Sigmoid colon (tissue), 3 donors: ENCODE results near the gene KCNJ16.

ENCODE experiments used
- POLR2A ChIP-seq, 2 donors: fragments of 450-650 bp; IDR thresholded peaks; one replicate each; pipeline ENCODE4 v1.6.1; 2016; ENCODE audit warnings: antibody characterized with exemption in 2 of 2, mild to moderate bottlenecking in 2 of 2, moderate library complexity in 2 of 2
- TF ChIP-seq, protein P1 (sequence below), 4 experiments: fragments of 450-650 bp in 3 of 4; fragments of 200-600 bp in 1 of 4; IDR thresholded peaks; one replicate each; pipeline ENCODE4 v1.5.1; 2016 to 2019; ENCODE audit warnings: antibody characterized with exemption in 4 of 4, mild to moderate bottlenecking in 3 of 4, moderate library complexity in 2 of 4

DNA sequence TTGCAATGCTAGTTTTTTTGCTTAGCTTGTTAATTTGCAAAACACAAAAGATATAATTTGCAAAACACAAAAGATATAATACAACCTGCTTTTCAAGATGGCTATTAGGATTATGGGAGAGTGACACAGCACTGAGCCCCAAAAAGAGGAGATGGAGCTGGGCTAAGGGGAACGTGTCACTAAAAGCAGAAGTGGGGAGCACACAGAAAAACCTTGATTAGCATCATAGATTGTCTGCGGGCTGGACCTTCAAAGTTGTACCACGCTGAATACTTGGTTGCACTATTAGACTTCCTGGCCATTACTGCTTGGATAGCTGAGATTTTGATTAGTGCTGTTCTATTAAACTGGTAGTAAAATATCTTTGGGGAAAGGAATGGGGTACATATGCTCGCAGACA is 36.2 kb downstream of the KCNJ16 start:
- no peak for TF ChIP-seq POLR2A (IDR thresholded peaks at IDR 0.05)
- TF ChIP-seq, protein P1, sequence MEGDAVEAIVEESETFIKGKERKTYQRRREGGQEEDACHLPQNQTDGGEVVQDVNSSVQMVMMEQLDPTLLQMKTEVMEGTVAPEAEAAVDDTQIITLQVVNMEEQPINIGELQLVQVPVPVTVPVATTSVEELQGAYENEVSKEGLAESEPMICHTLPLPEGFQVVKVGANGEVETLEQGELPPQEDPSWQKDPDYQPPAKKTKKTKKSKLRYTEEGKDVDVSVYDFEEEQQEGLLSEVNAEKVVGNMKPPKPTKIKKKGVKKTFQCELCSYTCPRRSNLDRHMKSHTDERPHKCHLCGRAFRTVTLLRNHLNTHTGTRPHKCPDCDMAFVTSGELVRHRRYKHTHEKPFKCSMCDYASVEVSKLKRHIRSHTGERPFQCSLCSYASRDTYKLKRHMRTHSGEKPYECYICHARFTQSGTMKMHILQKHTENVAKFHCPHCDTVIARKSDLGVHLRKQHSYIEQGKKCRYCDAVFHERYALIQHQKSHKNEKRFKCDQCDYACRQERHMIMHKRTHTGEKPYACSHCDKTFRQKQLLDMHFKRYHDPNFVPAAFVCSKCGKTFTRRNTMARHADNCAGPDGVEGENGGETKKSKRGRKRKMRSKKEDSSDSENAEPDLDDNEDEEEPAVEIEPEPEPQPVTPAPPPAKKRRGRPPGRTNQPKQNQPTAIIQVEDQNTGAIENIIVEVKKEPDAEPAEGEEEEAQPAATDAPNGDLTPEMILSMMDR (IDR thresholded peaks at IDR 0.05) = no peak
